Measurements from ENCODE around the gene FBN2. TPM values are rescaled to one million over a fixed set of nuclear protein-coding genes. Genes with fewer than 3 reads are reported as not detected.
"Not testable (repeated sequence)": the region's sequence is repeated elsewhere in the genome, so short reads cannot be mapped to it uniquely, and the experiment has no call there.

The FBN2 gene
- total RNA-seq, 1 experiment from 2014 or later: 0.31 TPM

- no peak overlapping the region for H3K4me3 Mint-ChIP-seq (ENCODE audit: low read depth, unreplicated experiment)
- H3K27me3 Mint-ChIP-seq (ENCODE audit: unreplicated experiment): peaks cover 15% of the 10 kb centered on the region
- BruUV-seq (replicated peaks): no TSS peak
- CTCF ChIA-PET: no interaction called here
- H3K27ac Mint-ChIP-seq (ENCODE audit: unreplicated experiment): no peak overlapping the region
- no peaks in the 10 kb centered on the region for H3K9me3 Mint-ChIP-seq (ENCODE audit: low read depth, unreplicated experiment)
- no peaks in the 10 kb centered on the region for H3K4me1 Mint-ChIP-seq (ENCODE audit: low read depth, unreplicated experiment)
- no peaks in the 10 kb centered on the region for H3K36me3 Mint-ChIP-seq (ENCODE audit: insufficient read depth, unreplicated experiment)
- no peak for TF ChIP-seq CTCF (IDR thresholded peaks at IDR 0.05; ENCODE audit: unreplicated experiment)
- intact Hi-C loops (cut with micrococcal nuclease; ENCODE audit: unreplicated experiment): no loop called here
- DNase-seq: no peak
These were observed 210.0 kb downstream of the FBN2 start for GRCh38 chr5:128328007-128328406.

GRCh38 chr5:128321418-128321817 is 216.6 kb downstream of the FBN2 start:
- H3K27ac Mint-ChIP-seq (ENCODE audit: unreplicated experiment); H3K4me1 Mint-ChIP-seq (ENCODE audit: low read depth, unreplicated experiment); DNase-seq; H3K9me3 Mint-ChIP-seq (ENCODE audit: low read depth, unreplicated experiment); H3K4me3 Mint-ChIP-seq (ENCODE audit: low read depth, unreplicated experiment); intact Hi-C loops (cut with micrococcal nuclease; ENCODE audit: unreplicated experiment); H3K27me3 Mint-ChIP-seq (ENCODE audit: unreplicated experiment); H3K36me3 Mint-ChIP-seq (ENCODE audit: insufficient read depth, unreplicated experiment); BruUV-seq (replicated peaks); CTCF ChIA-PET: not testable (repeated sequence)

- Mint-ChIP-seq H3K27me3 (ENCODE audit: unreplicated experiment) (no peaks in the 10 kb centered on the region), H3K9me3 (ENCODE audit: low read depth, unreplicated experiment) (no peaks in the 10 kb centered on the region), H3K4me1 (ENCODE audit: low read depth, unreplicated experiment) (no peaks in the 10 kb centered on the region), H3K4me3 (ENCODE audit: low read depth, unreplicated experiment) (no peak overlapping the region), H3K27ac (ENCODE audit: unreplicated experiment) (no peak overlapping the region), H3K36me3 (ENCODE audit: insufficient read depth, unreplicated experiment) (no peaks in the 10 kb centered on the region)
- CTCF ChIA-PET: no interaction called here
- no peak for DNase-seq
- intact Hi-C loops (cut with micrococcal nuclease; ENCODE audit: unreplicated experiment): no loop called here
- TF ChIP-seq CTCF (IDR thresholded peaks at IDR 0.05; ENCODE audit: unreplicated experiment): no peak
- no TSS peak for BruUV-seq (replicated peaks)
These were observed 219.4 kb downstream of the FBN2 start for GRCh38 chr5:128318691-128319090.

GRCh38 chr5:128317481-128317880 is 220.6 kb downstream of the FBN2 start:
- CTCF ChIA-PET: no interaction called here
- intact Hi-C loops (cut with micrococcal nuclease; ENCODE audit: unreplicated experiment): no loop called here
- H3K4me1 Mint-ChIP-seq (ENCODE audit: low read depth, unreplicated experiment): no peaks in the 10 kb centered on the region
- DNase-seq: no peak
- no peaks in the 10 kb centered on the region for H3K9me3 Mint-ChIP-seq (ENCODE audit: low read depth, unreplicated experiment)
- no peaks in the 10 kb centered on the region for H3K27me3 Mint-ChIP-seq (ENCODE audit: unreplicated experiment)
- no peak overlapping the region for H3K4me3 Mint-ChIP-seq (ENCODE audit: low read depth, unreplicated experiment)
- H3K36me3 Mint-ChIP-seq (ENCODE audit: insufficient read depth, unreplicated experiment): no peaks in the 10 kb centered on the region
- no TSS peak for BruUV-seq (replicated peaks)
- H3K27ac Mint-ChIP-seq (ENCODE audit: unreplicated experiment): no peak overlapping the region
- no peak for TF ChIP-seq CTCF (IDR thresholded peaks at IDR 0.05; ENCODE audit: unreplicated experiment)

- CTCF ChIA-PET: no interaction called here
- no peaks in the 10 kb centered on the region for H3K27me3 Mint-ChIP-seq (ENCODE audit: unreplicated experiment)
- H3K27ac Mint-ChIP-seq (ENCODE audit: unreplicated experiment): no peak overlapping the region
- BruUV-seq (replicated peaks): no TSS peak
- DNase-seq: no peak
- H3K36me3 Mint-ChIP-seq (ENCODE audit: insufficient read depth, unreplicated experiment): no peaks in the 10 kb centered on the region
- H3K9me3 Mint-ChIP-seq (ENCODE audit: low read depth, unreplicated experiment): no peaks in the 10 kb centered on the region
- H3K4me3 Mint-ChIP-seq (ENCODE audit: low read depth, unreplicated experiment): no peak overlapping the region
- H3K4me1 Mint-ChIP-seq (ENCODE audit: low read depth, unreplicated experiment): no peaks in the 10 kb centered on the region
- intact Hi-C loops (cut with micrococcal nuclease; ENCODE audit: unreplicated experiment): no loop called here
- TF ChIP-seq CTCF (IDR thresholded peaks at IDR 0.05; ENCODE audit: unreplicated experiment): no peak
These were observed 222.4 kb downstream of the FBN2 start for GRCh38 chr5:128315671-128316070.
